GM18873 (cell line): Measurements from ENCODE around the gene ADCY4.
"Not testable (repeated sequence)": the region's sequence is repeated elsewhere in the genome, so short reads cannot be mapped to it uniquely, and the experiment has no call there.

Experiments used
- ATAC-seq: cut with Tn5 transposase; IDR thresholded peaks from one replicate; pipeline ENCODE4 v1.9.1; 2021; ENCODE audit warnings: mild to moderate bottlenecking, moderate library complexity, moderate number of reproducible peaks; ENCODE audit not compliant: unreplicated experiment, low FRiP score

ADCY4 gene

GRCh38 chr14:24367514-24368211 is 32.8 kb upstream of the ADCY4 start, which contains the start of gene NFATC4:
NFATC4 (plus strand) TSS chr14:24368184; CDS start chr14:24368341, 157 bp downstream.
- no peak for ATAC-seq

GRCh38 chr14:24366721-24367513 is 32.0 kb upstream of the ADCY4 start:
- ATAC-seq: peak; percentile 41

GRCh38 chr14:24366413-24366720 is 31.5 kb upstream of the ADCY4 start:
- peak; percentile 39 for ATAC-seq

GRCh38 chr14:24365600-24366412 is 30.9 kb upstream of the ADCY4 start:
- ATAC-seq: no peak

- ATAC-seq: no peak
These were observed 30.0 kb upstream of the ADCY4 start for GRCh38 chr14:24364841-24365240.

GRCh38 chr14:24363401-24363800 is 28.5 kb upstream of the ADCY4 start:
- no peak for ATAC-seq

GRCh38 chr14:24362241-24362960 is 27.5 kb upstream of the ADCY4 start:
- ATAC-seq: no peak

GRCh38 chr14:24361326-24361725 is 26.5 kb upstream of the ADCY4 start:
- ATAC-seq: no peak

GRCh38 chr14:24360281-24360680 is 25.4 kb upstream of the ADCY4 start:
- ATAC-seq: no peak

- ATAC-seq: no peak
These were observed 21.3 kb upstream of the ADCY4 start for GRCh38 chr14:24356208-24356607.

- ATAC-seq: no peak
These were observed 20.1 kb upstream of the ADCY4 start for GRCh38 chr14:24355009-24355408.

- not testable (repeated sequence) for ATAC-seq
These were observed 19.6 kb upstream of the ADCY4 start for GRCh38 chr14:24354482-24354825.

GRCh38 chr14:24353559-24354481 is 18.9 kb upstream of the ADCY4 start:
- ATAC-seq: no peak

GRCh38 chr14:24351517-24351916 is 16.6 kb upstream of the ADCY4 start:
- ATAC-seq: no peak

GRCh38 chr14:24349742-24350141 is 14.9 kb upstream of the ADCY4 start:
- no peak for ATAC-seq

- ATAC-seq: no peak
These were observed 13.3 kb upstream of the ADCY4 start for GRCh38 chr14:24348186-24348585.

- ATAC-seq: no peak
These were observed 12.3 kb upstream of the ADCY4 start for GRCh38 chr14:24347134-24347533.

GRCh38 chr14:24343795-24344660 is 9.2 kb upstream of the ADCY4 start:
- no peak for ATAC-seq

GRCh38 chr14:24342889-24343288 is 8.0 kb upstream of the ADCY4 start:
- no peak for ATAC-seq
